Measurements from ENCODE around the gene FGF12.
A peak's percentile ranks its signal among the peaks of the same experiment; 100 is the strongest.

The FGF12 gene

GRCh38 chr3:192490720-192491119 is 236.6 kb downstream of the FGF12 start:
- DNase-seq (ENCODE audit: low read depth), result no peak

GRCh38 chr3:192489579-192489978 is 237.8 kb downstream of the FGF12 start:
- TF ChIP-seq, protein P1, sequence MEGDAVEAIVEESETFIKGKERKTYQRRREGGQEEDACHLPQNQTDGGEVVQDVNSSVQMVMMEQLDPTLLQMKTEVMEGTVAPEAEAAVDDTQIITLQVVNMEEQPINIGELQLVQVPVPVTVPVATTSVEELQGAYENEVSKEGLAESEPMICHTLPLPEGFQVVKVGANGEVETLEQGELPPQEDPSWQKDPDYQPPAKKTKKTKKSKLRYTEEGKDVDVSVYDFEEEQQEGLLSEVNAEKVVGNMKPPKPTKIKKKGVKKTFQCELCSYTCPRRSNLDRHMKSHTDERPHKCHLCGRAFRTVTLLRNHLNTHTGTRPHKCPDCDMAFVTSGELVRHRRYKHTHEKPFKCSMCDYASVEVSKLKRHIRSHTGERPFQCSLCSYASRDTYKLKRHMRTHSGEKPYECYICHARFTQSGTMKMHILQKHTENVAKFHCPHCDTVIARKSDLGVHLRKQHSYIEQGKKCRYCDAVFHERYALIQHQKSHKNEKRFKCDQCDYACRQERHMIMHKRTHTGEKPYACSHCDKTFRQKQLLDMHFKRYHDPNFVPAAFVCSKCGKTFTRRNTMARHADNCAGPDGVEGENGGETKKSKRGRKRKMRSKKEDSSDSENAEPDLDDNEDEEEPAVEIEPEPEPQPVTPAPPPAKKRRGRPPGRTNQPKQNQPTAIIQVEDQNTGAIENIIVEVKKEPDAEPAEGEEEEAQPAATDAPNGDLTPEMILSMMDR (conservative IDR thresholded peaks at IDR 0.05; ENCODE audit: low read depth, low read length), result no peak
- DNase-seq (ENCODE audit: low read depth), result no peak
- H3K4me3 ChIP-seq (ENCODE audit: low read length), result no peak overlapping the region

More at GRCh38 chr3:192490720-192491119, 236.6 kb downstream of the FGF12 start:
- TF ChIP-seq, protein P1 (conservative IDR thresholded peaks at IDR 0.05; ENCODE audit: low read depth, low read length), result no peak
- no peak overlapping the region for H3K4me3 ChIP-seq (ENCODE audit: low read length)

DNA sequence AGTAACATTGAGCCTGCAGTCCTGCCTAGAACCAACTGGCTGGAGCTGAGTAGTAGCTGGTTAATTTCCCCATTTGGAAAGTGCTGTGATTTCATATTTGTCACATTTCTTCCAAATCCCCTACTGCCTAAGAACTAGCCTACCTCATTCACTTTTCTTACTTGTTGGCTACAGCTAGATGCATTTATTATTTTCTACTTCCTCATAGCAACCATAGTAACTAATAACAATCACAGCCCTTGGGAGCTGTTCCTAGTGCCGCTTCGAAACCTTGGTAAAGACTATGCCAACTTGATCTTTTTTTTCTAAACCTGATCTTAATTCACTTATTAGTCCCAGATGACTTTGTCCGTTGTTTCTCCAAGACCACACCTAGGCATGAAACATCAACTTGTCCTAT is 240.3 kb downstream of the FGF12 start:
- DNase-seq (ENCODE audit: low read depth), result no peak
- TF ChIP-seq, protein P1 (conservative IDR thresholded peaks at IDR 0.05; ENCODE audit: low read depth, low read length), result no peak
- no peak overlapping the region for H3K4me3 ChIP-seq (ENCODE audit: low read length)

DNA sequence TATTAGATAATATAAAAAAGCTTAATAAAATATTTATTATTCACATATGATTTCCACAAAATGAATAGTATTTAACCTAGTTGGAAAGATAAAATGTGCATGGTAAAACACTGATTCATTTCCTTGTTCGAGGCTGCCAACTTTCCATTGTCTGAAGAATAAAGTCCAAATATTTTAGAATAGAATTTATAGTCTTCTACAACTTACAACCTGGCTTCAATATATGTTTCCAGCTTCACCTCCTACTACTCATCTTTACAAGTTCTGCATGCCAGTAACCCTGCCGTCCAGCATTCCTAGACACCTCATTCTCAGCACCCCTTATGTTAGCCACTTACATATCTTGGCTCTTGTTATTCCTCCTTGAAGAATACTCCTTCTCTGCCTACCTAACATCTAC is 244.5 kb downstream of the FGF12 start:
- TF ChIP-seq, protein P1 (conservative IDR thresholded peaks at IDR 0.05; ENCODE audit: low read depth, low read length), result no peak
- H3K4me3 ChIP-seq (ENCODE audit: low read length), result no peak overlapping the region
- no peak for DNase-seq (ENCODE audit: low read depth)

GRCh38 chr3:192482391-192482790 is 244.9 kb downstream of the FGF12 start:
- DNase-seq (ENCODE audit: low read depth), result no peak
- no peak overlapping the region for H3K4me3 ChIP-seq (ENCODE audit: low read length)
- TF ChIP-seq, protein P1 (conservative IDR thresholded peaks at IDR 0.05; ENCODE audit: low read depth, low read length), result no peak

DNA sequence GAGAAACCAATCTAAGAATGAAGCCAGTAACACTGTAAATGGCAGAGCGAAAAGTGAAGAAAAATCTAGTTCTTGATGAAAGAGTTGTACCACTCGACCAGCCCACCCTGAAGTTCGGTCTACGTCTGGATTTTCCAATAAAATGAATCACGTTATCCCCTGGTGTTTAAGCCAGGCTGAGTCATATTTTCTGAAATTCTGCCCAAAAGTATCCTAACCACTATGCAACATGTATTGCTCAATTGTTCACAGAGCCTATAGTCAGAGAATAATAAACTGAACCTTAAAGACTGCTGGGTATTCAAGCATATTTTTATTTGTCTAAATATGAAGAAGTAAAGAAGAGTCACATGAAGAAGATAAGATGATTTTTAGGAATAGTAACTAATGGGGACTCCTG is 245.7 kb downstream of the FGF12 start:
- DNase-seq (ENCODE audit: low read depth), result peak; percentile 73
- H3K4me3 ChIP-seq (ENCODE audit: low read length), result no peak overlapping the region
- TF ChIP-seq, protein P1 (conservative IDR thresholded peaks at IDR 0.05; ENCODE audit: low read depth, low read length), result no peak

GRCh38 chr3:192467230-192468140 is 259.9 kb downstream of the FGF12 start:
- DNase-seq (ENCODE audit: low read depth), result no peak
- no peak overlapping the region for H3K4me3 ChIP-seq (ENCODE audit: low read length)
- TF ChIP-seq, protein P1 (conservative IDR thresholded peaks at IDR 0.05; ENCODE audit: low read depth, low read length), result peak; percentile 90

Measured in retinal pigment epithelial cell (primary cell).